ENCODE data around the gene PABPN1L. TPM values are rescaled to one million over a fixed set of nuclear protein-coding genes. Genes with fewer than 3 reads are reported as not detected.

Gene PABPN1L
- total and polyA plus RNA-seq, 2 donors (not counting 3 experiments of a cell fraction or from before 2014, with no cell fraction given), result not detected

DNA sequence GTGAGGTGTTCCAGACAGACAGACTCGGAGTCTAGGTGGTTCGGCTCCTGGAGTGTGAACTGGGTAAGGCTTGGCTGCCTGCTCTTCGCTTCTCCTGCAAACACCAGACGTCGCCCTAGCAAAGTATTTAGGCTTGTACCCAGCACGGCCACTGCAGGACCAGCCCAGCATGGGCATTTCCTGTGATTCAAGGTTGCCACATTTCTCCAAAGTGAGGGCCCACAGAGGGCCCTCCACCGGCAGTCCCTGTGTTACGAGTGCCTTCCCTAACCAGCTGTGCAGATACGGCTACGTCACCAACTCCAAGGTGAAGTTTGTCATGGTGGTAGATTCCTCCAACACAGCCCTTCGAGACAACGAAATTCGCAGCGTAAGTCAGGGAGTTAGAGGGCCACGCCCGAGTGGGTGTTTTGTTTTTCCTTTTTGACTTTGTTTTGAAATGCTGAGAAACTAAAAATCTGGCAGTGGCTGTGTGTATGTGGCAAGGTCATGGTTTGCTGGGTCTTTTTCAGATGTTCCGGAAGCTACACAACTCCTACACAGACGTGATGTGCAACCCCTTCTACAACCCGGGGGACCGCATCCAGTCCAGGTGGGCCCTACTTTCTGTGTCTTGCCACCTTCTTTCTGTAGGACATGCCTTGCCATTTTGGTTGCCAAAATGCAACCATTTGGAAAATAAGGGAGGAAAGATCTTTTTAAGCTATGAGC is 6.9 kb downstream of the PABPN1L start:
- Histone ChIP-seq H3K9me1 (replicated peaks; ENCODE audit: control insufficient read depth, extremely low read depth, insufficient read depth, low read length) (no peaks in the 10 kb centered on the region), H3K9me3 (replicated peaks; ENCODE audit: control insufficient read depth, insufficient read depth, low read length) (no peaks in the 10 kb centered on the region), H3K79me2 (ENCODE audit: control insufficient read depth, insufficient read depth, low read length) (peaks cover 4% of the 10 kb centered on the region), H3K36me3 (ENCODE audit: control insufficient read depth in 2 of 2, extremely low read depth in 1 of 2, insufficient read depth in 2 of 2, low read length in 2 of 2) (peaks cover 0 to 24% of the 10 kb centered on the region in 2 experiments), H3K9ac (replicated peaks; ENCODE audit: extremely low read depth, insufficient read depth, low read length) (no peak overlapping the region), H3K4me3 (replicated peaks in 1 of 3; ENCODE audit: insufficient read depth in 1 of 3, low read depth in 1 of 3, low read length in 3 of 3) (no peak overlapping the region), H3K4me1 (ENCODE audit: control insufficient read depth, extremely low read depth, insufficient read depth, low read length) (peaks cover 4% of the 10 kb centered on the region), H4K20me1 (replicated peaks; ENCODE audit: control insufficient read depth, extremely low read depth, insufficient read depth, low read length) (no peaks in the 10 kb centered on the region), H3K27ac (ENCODE audit: insufficient read depth, low read depth, low read length) (no peak overlapping the region), H3K4me2 (ENCODE audit: insufficient read depth, low read length) (no peak overlapping the region), H3K27me3 (ENCODE audit: control insufficient read depth in 2 of 2, insufficient read depth in 2 of 2, low read length in 2 of 2) (no peaks in the 10 kb centered on the region), H2AFZ (ENCODE audit: low read depth, low read length) (no peak overlapping the region)
- FAIRE-seq, result no peak
- DNase-seq (ENCODE audit: low read depth, low spot score), result no peak
- CTCF ChIA-PET, result no interaction called here
- no TSS peak for BruUV-seq (replicated peaks)
- dilution Hi-C loops (cut with MboI; ENCODE audit: extremely low pct_ligation_motif_present, low sequenced_read_pairs), result no loop called here
- intact Hi-C loops (cut with micrococcal nuclease), result no loop called here
- TF ChIP-seq, protein P1, sequence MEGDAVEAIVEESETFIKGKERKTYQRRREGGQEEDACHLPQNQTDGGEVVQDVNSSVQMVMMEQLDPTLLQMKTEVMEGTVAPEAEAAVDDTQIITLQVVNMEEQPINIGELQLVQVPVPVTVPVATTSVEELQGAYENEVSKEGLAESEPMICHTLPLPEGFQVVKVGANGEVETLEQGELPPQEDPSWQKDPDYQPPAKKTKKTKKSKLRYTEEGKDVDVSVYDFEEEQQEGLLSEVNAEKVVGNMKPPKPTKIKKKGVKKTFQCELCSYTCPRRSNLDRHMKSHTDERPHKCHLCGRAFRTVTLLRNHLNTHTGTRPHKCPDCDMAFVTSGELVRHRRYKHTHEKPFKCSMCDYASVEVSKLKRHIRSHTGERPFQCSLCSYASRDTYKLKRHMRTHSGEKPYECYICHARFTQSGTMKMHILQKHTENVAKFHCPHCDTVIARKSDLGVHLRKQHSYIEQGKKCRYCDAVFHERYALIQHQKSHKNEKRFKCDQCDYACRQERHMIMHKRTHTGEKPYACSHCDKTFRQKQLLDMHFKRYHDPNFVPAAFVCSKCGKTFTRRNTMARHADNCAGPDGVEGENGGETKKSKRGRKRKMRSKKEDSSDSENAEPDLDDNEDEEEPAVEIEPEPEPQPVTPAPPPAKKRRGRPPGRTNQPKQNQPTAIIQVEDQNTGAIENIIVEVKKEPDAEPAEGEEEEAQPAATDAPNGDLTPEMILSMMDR (IDR thresholded peaks at IDR 0.05; ENCODE audit: extremely low read depth in 1 of 2, insufficient read depth in 1 of 2, low read depth in 1 of 2, low read length in 2 of 2), result no peak
- TF ChIP-seq MYC (IDR thresholded peaks at IDR 0.05; ENCODE audit: low read depth, low read length) (no peak), FOS (IDR thresholded peaks at IDR 0.05; ENCODE audit: borderline replicate concordance, insufficient read depth, low read length) (no peak), JUN (IDR thresholded peaks at IDR 0.05; ENCODE audit: borderline replicate concordance, insufficient read depth, insufficient read length, low read depth) (no peak), EZH2 (IDR thresholded peaks at IDR 0.05; ENCODE audit: borderline replicate concordance, low read depth, low read length, severe bottlenecking) (no peak), POLR2AphosphoS5 (IDR thresholded peaks at IDR 0.05; ENCODE audit: insufficient read depth, low read depth, low read length) (no peak), POLR2A (IDR thresholded peaks at IDR 0.05; ENCODE audit: low read depth, low read length) (no peak), GATA2 (IDR thresholded peaks at IDR 0.05; ENCODE audit: insufficient read depth, insufficient read length, low read depth, low read length) (no peak)
- TF ChIP-seq, protein P2, sequence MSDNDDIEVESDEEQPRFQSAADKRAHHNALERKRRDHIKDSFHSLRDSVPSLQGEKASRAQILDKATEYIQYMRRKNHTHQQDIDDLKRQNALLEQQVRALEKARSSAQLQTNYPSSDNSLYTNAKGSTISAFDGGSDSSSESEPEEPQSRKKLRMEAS (IDR thresholded peaks at IDR 0.05; ENCODE audit: insufficient read depth, insufficient read length), result no peak
- POLR2A ChIA-PET, result no interaction called here

Measured in endothelial cell of umbilical vein (primary cell).